GM21447 (cell line): ENCODE data around the gene CSNK1G1.
"Not testable (repeated sequence)": the region's sequence is repeated elsewhere in the genome, so short reads cannot be mapped to it uniquely, and the experiment has no call there.

Source experiments
- ATAC-seq: cut with Tn5 transposase; IDR thresholded peaks from one replicate; pipeline ENCODE4 v1.9.1; 2021; ENCODE audit not compliant: unreplicated experiment

The CSNK1G1 gene

GRCh38 chr15:64138331-64138941, 217.5 kb downstream of the CSNK1G1 start:
- ATAC-seq = no peak

DNA sequence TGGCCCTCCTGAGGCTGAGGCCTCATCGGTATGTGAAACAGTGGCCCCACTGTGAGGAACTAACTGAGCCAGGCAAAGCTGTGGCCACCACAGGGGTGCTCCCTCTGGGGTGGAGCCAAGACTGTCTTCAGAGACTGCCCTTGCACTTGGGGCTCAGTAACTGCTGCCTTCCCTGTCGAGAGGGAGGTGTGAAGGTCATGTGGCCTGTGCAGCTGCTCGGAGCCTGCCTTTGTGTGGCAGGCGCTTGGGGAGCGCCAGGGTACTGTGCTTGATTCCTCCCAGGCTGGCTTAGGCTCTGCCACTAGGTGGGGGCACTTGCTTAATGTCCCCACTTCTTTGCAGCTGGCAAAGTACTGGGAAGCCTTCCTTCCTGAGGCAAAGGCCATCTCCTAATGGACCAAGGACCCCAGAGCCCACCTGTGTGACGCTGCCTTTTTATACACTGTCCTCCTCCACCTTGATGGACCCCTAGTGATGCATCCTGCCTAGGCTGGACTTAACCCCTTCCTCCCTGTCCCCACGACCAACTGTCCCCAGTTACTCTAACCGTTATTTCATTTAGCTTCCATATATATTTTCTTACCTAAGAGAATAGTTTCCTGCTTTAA, 218.6 kb downstream of the CSNK1G1 start:
- ATAC-seq = no peak

DNA sequence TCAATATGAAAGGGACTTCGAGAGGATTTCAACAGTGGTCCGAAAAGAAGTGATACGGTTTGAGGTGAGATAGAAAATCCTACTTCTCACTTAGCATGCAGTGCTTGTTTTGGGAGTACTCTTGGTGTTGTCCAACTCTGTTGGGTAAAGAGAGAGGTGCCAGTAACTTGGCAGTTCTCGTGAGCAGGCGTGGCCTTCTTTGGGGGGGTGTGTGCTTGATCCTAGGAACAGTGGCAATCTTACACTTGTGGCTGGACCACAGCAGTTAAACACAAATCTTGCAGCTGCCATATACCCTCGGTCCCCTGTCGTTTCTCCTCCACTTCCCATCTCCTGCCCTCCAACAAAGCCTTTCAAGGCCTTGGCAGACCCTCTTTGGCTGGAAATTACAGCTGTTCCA, 219.6 kb downstream of the CSNK1G1 start:
- ATAC-seq = no peak

- no peak for ATAC-seq
Measured at GRCh38 chr15:64134345-64134829, 221.6 kb downstream of the CSNK1G1 start.

DNA sequence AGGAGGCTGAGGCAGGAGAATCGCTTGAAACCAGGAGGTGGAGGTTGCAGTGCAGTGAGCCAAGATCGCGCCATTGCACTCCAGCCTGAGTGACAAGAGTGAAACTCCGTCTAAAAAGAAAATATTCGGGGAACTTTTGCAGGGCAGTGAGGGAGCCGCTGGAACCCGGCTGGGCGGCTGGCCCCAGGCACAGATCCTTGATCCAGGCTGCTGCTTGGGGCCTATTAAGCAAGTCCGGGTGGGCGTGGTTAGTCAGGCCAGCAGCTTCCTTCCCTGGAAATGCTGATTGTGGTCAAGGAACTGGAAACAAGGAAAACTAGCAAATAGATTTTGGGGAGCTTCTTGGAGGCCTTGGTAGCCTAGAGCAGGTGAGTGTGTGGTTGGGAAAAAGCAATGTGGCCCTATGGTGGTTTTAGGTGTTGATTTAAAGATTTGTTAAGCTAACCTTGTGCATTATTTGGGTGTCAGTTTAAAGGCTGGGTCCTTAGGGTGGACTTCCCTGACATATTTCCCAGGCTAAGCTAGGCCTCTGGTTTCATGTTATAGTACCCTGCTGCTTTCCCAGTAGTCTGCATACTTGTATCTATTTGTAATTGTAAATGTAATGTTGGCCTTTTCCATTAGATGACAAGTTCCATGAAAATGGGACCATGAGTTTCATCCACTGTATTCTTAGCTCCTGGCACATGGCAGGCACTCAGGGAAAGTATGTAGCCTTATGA, 222.2 kb downstream of the CSNK1G1 start:
- ATAC-seq = no peak

- no peak for ATAC-seq
Measured at GRCh38 chr15:64132217-64132616, 223.8 kb downstream of the CSNK1G1 start.

GRCh38 chr15:64131547-64131946, 224.4 kb downstream of the CSNK1G1 start:
- no peak for ATAC-seq

- no peak for ATAC-seq
Measured at GRCh38 chr15:64130159-64130558, 225.8 kb downstream of the CSNK1G1 start.

DNA sequence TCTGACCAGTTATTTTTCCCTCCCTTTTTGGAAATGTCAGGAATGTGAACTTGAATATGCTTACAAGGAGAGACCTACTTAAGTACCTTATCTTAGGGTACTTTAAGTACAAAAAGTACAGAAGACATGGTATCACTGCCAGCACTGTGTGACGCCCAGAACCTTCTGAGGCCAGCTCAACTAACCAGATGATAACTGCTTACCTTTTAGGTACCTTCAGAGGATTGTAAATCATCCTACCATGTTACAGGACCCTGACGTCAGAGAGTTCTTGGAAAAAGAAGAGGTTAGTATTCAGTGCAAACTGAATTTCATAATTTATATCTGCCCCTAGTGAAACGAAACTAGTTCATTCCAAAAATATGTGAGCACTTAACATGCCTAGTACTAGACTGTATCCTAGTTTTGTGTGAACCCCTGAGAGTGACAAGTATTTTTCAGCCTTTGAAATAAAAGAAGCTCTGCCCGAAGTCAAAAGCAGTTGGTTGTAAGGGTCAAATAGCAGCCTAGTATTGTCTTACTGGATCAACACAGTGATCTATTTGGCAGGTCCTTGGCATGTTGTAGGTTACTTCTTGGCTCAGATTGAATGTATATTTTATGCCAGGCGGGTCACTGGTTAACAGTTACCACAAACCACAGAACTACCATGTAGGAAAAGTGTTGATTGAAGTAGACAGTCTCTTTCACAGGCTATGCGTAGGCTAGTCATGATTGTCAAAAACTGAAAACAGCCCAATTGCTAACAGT, 228.3 kb downstream of the CSNK1G1 start:
- ATAC-seq = no peak

DNA sequence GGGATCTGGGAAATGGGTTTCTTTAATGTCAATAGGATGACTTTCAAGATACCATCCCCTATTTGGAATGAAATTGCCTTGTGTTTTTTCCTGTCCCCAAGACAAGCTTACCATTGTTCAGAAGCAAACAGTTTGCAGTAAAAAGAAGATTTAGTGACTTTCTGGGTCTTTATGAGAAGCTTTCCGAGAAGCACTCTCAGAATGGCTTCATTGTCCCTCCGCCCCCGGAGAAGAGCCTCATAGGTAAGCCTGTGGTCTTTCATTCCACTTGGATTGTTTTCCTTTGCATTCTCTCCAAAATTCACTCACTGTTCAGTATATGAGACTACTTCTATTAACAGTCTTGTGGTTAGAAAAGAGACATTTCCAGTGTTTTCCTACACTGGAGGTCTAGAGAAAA, 230.0 kb downstream of the CSNK1G1 start:
- ATAC-seq = no peak

DNA sequence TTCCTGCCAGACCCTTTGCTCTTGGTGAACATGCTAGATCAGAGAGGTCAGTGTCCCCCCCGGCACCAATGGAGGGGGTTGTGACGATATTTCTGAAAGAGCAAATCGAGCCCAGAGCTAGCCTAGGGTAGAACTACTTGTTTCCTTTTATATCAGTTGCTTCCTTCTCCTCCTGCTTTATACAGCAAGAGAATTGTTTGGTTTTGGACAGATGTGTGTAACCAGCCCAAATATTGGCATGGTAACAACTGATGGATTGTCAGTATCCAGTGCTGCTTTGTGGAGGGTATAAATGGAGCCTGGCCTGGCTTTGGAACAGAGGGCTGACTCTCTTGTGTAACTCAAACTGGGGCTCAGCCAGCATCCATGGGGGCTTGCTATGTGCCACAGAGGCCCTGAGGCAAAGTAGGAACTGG, 233.0 kb downstream of the CSNK1G1 start:
- no peak for ATAC-seq

DNA sequence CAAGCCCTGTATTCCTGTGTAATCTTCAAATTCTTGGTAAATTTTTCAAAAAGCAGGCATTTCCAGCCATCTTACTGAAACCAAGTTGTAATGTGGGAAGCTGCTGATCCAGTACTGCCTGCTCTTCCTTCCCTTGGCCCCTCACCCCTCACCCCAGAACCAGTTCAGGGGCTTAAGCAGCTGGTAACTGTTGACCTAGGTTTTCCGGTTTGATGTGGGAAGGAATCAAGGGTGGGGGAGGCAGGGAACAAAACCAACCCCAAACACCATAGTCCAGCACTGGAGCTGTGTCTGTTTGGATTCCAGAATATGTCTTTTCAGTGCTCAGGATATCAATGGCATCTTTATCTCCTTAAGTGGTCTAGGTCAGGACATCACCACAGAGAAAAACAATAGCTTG, 233.5 kb downstream of the CSNK1G1 start:
- no peak for ATAC-seq

- no peak for ATAC-seq
Measured at GRCh38 chr15:64121614-64122013, 234.4 kb downstream of the CSNK1G1 start.

- not testable (repeated sequence) for ATAC-seq
Measured at GRCh38 chr15:64120322-64120721, 235.7 kb downstream of the CSNK1G1 start.

DNA sequence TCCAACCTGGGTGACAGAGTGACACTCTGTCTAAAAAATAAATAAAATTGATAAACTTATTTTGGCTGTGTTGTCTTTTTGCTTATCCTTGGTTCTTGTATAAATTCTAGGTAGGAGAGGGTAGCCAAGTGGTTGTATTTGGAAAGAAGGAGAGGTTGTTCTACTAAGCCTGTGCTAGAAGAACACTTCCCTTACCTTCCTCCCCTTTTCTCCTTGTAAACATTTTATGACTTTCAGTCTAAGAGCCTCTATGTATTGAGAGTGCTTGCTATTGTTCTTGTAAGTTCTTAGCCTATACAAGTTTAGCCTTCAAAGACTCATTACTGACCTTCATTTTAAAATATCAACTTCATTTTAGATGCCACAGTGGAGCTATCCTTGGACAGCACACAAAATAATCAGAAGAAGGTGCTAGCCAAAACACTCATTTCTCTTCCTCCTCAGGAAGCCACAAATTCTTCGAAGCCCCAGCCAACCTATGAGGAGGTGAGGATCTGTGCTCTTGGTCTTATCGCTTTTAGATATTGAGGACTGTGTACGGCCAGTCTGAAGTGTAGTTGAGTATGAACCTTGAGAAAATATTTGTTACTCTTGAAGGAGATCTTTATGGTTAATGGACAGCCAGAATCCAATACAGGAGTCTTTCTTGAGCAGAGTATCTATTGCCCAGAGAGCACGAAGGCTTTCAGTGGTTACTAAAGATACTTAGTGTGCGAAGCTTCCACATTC, 238.1 kb downstream of the CSNK1G1 start:
- ATAC-seq = no peak
